ELF-1 (cell line): Measurements from ENCODE around the gene FRMD4A.
A peak's percentile ranks its signal among the peaks of the same experiment; 100 is the strongest.
"Not testable (repeated sequence)": the region's sequence is repeated elsewhere in the genome, so short reads cannot be mapped to it uniquely, and the experiment has no call there.

ENCODE experiments used
- DNase-seq: peaks from one replicate; pipeline ENCODE4 v3.0.0-alpha.2; 2016; ENCODE audit warnings: low read depth, low spot score

The FRMD4A gene

DNA sequence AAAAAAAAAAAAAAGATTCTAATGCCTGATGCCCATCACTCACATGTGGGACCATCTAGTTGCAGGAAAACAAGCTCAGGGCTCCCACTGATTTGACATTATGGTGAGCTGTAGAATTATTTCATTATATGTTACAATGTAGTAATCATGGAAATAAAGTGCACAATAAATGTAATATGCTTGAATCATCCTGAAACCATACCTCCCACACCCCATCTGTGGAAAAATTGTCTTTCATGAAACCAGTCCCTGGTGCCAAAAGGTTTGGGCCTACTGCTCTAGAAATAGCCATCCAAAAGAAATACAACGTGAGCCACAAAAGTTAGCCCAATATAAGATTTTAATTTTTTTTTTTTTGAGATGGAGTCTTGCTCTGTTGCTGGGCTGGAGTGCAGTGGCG lies 478.8 kb downstream of the FRMD4A start:
- DNase-seq: no peak

DNA sequence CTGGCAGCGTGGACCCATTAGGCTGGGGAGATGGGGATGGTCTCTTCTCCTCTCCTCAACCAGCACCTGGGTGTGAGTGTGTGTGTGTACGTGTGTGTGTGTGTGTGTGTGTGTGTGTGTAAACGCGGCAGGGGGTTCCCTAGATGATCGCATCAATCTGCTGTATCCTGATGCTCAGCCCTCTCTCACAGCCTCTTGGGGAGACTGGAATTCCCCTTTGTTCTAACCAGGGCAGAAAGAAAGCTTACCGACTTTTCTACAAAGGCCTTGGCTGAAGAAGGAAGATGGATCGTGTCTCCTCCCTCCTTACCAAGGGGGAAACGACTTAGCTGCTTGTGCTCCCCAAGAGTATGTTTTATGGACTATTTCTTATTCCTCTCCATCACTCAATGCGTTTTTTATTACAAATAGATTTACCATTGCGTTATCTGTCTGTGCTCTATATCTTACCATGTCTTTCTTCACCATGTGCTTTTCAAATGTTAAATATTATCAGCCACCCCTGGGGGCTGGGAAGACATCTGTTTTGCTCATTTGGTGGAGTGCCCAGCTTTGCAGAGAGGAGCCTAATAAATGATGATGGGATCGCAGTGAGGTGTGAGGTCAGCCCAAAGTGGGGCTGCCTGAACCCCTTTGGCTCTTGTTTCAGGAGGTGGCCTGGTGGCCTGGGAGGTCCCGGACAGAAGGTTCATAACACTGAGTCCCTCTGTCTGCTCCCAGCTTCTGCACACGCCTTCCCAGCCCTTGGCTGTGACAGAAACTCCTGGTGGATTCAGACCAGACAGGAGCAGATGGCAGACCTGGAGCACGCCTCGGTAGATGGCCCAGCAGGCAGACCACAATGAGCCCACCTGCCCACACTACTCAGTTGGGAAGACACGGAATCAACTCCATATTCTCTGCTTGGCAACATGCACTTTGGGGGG lies 481.9 kb downstream of the FRMD4A start:
- DNase-seq: no peak

DNA sequence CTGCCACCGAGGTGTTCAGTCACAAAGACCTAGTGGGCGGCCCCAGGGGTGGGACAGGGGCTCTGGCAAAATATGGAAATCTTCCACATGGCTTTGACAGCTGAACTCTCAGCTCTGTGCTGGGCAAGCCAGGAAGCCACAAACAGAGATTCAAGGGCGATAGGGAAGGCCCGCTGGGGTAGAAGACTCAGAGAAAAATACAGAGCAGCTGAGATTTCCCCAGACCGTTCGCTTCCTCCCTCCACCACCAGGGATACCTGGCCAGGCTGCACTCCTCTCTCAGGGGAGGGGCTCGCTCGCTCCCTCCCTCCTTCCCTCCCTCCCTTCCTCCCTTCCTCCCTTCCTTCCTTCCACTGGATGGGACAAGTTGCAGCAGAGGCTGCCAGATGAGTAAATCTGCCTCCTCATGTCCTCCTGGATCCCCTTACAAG lies 483.5 kb downstream of the FRMD4A start:
- DNase-seq: peak; percentile 62

DNA sequence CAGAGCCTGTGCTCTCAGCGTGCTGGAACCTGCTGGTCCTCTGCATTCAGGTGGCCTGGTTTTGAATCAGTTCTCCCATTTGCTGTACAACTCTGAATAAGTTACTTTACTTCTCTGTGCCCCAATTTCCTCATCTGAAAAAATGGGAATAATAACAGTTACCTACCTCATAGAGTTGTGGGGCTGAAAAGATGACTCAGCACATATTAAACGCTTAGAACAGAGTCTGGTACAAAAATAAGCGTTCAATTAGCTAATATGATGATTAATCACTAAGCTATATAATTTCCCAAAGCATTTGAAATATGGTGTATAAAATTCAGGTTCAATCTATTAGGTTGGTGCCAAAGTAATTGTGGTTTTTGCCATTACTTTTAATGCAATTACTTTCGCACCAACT lies 484.8 kb downstream of the FRMD4A start:
- no peak for DNase-seq

DNA sequence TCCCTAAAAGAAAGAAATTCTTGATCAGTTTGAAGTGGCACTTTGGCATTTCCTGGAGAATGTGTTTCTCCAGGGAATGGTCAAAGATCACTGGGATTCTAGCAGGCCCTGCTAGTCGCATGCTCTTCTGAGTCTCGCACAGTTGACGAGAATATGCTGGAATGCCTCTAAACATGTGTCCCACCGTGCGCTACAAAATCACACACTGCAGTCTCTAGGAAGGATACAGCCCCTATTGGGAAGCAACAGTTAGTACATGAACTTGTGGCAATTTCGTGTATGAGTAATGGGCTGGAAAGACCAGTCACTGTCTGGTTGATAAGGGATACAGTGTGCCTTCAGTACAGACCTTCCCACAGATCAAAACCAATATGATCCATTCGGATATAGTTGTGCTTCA lies 486.1 kb downstream of the FRMD4A start:
- no peak for DNase-seq

DNA sequence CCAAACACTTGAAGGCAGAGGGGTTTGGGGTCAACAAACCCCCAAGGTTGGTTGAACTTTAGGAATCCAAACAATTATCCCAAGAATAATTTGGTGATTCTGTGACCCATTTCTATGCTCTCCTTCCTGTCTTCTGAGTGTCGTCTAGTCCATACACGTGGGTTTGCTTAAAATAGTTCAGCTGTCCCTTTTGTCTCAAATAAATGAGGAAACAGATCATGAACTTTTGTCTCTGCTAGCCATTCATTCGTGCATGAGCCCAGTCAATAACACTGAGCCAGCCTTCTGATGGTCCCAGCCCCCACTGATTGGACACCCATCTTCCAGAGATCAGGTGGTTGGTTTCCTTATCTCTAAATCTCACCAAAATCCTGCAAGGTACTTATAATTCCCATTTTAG lies 488.6 kb downstream of the FRMD4A start:
- no peak for DNase-seq

DNA sequence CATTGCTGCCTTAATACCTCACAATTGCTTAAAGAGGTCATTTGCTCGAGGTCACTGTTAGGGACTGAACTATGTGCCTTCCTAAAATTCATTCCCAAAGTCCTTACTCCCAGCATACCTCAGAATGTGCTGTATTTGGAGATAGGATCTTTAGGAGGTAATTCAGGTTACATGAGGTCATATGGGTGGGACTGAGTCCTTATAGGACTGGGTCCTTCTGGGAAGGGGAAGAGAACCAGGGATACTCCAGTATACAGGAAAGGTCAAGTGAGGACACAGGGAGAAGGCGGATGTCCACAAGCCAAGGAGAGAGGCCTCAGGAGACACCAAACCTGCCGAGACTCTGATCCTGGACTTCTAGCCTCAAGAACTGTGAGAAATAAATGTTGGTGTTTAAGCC lies 490.7 kb downstream of the FRMD4A start:
- no peak for DNase-seq

DNA sequence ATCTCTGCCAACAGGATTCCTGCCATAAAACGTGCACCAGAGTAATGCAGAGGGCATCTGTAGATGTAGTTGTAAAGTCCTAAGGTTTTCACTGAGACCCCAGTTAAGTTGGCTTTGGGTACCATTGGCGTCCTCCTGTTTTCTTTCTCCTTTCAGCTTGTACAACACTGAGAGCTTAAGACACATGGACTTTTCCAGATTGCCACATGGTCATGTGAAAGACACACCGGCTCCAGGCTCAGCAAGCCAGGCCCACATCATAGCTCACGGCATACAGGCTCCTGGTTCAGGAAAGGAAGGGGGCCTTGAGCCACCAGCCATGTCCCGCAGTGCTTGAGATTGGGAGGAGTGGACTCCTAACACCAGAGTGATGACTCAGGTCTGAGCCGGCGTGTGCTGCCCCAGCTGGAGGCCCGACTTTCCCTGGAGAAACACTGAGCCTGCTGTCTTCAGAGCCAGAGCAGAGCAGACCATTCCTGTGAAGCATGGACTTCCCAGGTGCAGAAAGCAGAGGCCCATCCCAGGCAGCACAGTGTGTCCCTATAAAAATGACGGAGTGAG lies 491.2 kb downstream of the FRMD4A start:
- DNase-seq: peak; percentile 85

DNA sequence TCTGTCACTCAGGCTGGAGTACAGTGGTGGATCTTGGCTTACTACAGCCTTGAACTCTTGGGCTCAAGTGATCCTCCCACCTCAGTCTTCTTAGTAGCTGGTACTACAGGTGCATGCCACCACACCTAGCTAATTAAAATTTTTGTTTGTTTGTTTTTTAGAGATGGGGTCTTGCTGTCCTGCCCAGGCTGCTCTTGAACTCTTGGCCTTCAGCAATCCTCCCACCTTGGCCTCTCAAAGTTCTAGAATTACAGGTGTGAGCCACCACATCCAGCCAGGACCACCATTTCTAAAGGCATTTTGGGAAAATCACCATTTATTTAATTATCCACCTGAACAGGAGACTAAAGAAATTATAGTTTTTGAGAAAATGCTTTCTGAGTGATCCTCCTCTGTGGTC lies 491.7 kb downstream of the FRMD4A start:
- no peak for DNase-seq

DNA sequence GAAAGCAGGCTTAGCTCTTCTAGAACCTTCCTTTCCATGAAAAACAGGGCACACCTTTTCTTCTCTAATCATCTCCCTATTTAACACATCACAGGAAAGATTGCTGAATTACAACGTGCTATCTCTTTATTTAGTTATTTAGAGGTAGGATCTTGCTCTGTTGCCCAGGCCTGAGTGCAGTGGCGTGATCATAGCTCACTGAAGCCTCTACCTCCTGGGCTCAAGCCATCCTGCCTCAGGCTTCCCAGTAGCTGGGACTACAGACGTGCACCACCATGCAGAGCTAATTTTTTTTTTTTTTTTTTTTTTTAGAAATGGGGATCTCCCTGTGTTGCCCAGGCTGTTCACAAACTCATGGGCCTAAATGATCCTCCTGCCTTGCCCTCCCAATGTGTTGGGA lies 492.8 kb downstream of the FRMD4A start:
- no peak for DNase-seq

DNA sequence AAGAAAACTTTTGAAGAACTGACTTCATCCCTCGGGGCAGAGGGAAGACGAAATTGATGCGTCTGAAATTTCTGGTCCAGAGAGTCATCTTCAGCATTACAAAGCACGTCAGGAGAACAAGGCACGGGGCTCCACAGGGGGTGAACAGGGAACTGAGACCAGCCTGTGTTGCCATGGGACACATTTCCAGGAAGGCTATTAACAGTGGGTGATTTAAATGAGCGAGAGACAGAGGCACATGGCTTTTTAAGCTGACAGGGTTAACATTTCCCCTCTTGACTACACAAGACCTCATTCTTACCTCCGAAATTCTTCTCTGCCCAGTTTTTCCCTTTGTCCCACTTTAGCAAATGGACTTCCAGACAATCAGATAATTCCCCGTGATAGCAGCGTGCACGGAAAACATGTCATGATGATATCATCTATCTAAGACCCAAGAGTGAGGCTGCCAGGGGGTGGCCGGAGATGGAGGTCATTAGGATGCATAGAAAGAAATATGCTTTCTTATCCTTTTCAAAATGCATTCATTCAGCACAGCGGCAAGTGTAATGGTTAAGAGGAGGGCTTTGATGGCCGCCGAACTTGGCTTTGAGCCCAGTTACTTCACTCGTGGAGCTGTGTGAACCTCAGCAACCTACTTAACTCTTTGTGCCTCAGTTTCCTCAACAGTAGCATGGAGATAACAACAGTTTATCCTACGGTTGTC lies 496.0 kb downstream of the FRMD4A start:
- peak; percentile 68 for DNase-seq

DNA sequence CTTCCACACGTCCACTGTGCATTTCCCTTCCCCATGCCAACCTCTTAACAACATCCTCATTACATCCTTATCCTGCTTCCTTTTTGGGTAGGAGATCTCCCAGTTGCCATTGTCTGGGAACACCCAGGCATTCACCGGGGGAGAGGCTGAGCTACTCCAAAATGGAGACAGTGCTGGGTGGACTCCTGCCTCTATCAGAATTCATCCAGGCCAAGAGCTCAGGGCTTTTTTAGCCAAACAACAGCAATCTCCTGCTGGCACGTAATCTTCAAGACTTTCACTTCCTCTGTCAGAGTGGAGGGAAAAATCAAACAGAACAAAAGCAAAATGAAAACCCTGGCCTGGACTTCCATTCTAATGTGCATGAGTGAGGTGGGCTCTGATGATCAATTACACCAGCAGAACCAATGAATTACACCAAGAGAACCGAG lies 499.0 kb downstream of the FRMD4A start:
- no peak for DNase-seq

DNA sequence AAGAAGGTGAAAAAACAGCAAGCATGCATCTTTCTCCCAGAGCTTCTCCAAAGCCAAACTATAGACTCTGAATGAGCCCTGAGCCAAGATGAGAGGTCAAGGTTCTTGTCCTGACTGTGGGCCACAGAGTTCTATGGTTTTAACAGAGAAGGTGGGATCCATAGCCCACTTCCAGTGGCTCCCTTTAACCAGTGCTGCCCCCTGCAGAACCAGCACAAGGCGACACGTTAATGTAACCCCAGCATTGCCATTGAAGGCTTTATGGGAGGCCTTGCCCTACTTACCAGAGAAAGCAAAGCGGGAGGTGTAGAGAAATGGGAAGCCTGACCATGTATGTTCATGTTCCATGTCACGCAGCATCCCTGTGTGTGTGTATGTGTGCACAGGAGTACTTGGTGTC lies 500.3 kb downstream of the FRMD4A start:
- no peak for DNase-seq

DNA sequence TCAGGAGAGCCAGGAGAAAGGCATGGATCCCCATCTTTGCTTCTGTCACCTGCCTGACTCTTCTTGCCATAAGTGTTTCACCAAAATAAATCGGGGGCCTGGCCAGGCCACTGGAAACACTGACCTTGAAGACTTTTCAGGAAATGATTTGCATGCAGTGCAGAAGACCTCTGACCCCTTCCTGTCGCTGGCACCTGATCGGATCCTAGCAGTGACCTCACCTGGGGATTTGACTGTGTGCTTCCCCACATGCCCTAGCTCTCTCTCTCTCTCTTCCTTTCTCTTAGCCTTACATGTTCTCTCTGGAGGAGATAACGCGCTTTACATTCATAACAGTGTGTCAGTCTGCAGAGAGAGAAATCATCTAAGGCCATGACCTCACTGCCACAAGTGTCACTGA lies 500.9 kb downstream of the FRMD4A start:
- no peak for DNase-seq

DNA sequence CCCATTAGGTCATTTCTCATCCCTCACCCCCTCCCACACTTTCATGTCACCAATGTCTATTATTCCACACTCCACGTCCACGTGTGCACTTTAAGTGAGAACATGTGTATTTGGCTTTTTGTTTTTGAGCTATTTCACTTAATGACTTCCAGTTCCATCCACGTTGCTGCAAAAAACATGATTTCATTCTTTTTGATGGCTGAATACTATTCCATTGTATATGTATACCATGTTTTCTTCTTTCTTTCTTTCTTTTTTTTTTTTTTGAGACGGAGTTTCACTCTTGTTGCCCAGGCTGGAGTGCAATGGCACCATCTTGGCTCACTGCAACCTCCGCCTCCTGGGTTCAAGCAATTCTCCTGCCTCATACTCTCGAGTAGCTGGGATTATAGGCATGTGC lies 502.4 kb downstream of the FRMD4A start:
- DNase-seq: not testable (repeated sequence)

DNA sequence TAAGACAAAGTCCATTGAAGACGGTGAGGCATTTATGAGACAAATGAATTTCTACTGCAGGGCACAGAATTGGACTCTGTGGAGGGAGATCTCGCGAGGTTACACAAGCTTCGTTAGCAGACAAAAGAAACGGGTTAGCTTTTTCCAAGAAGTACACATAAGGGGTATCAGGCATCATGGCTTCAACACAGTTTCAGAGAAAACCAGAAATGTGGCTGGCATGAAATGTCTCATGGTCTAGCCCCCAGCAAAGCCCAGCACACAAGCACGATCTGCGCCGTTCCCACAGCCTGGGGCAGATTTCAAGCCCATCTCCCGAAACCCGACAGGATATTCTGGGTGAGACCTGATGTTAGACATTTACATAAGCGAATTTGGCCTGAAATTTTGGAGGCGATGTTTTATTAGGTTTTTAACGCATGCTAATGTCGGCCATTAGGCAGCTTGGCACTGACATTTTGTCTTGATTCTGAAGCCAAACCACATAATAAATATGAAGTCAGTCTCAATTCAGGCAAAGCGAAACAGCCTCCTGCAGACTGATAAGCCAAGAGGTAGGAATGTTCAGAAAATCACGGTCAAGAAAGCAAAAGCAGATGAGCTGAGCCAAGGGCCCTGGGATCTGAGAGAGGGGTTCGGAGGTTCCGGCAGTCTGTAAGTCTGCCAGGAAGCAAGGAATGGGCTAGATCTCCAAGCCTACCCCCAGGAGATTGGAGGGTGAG lies 503.5 kb downstream of the FRMD4A start:
- no peak for DNase-seq

DNA sequence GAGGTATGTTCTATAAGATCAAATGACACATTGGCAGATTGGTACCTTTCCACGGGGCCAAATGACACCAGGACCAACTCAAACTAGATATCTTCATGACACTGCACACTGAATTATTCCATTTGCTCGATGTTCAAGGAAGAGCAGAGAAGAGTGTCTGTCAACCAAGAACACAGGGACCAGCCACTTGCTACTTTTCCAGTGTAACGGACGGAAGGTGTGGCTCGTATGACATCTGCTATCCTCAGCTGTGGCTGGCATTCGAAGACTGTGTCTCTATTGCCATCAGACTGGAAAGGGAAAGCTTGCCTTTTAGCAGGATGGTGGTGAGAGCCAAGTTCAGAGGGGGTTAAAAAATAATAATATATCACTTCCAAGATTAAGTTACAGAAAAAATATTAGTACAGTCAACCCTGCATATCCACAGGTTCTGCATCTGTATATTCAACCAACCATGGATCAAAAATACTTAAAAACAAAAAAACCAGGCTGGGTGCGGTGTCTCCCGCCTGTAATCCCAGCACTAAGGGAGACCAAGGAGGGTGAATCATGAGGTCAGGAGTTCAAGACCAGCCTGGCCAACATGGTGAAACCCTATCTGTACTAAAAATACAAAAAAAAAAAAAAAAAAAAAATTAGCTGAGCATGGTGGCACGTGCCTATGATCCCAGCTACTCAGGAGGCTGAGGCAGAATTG lies 506.9 kb downstream of the FRMD4A start:
- DNase-seq: no peak

DNA sequence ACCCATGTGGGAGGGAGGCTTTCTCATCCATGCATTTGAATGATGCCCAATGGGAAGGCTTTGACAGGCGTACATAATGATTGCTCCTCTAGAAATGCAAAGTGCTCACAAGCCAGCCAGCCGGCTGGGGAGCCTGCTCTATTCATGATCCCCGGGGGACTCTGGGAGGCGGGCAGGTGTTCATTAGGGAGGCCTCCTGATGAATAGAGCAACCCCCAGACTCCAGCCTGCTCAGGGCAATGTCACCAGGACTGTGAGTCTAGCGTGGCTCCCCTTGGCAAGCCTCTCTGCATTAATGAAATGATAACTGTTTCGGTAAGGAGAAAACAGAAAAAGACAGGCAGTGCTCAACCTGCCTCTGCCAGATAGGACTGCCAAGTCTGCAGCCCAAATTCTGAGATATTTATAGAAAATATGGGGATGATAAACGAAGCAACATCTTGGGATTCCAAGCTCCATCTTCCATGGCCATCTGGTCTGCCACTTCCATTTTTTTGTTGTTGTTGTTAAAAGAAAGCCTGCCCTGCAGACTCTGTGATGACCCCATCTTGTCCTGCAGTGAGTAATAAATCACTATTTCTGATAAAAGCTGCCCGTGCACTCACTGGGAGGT lies 507.5 kb downstream of the FRMD4A start:
- DNase-seq: no peak

DNA sequence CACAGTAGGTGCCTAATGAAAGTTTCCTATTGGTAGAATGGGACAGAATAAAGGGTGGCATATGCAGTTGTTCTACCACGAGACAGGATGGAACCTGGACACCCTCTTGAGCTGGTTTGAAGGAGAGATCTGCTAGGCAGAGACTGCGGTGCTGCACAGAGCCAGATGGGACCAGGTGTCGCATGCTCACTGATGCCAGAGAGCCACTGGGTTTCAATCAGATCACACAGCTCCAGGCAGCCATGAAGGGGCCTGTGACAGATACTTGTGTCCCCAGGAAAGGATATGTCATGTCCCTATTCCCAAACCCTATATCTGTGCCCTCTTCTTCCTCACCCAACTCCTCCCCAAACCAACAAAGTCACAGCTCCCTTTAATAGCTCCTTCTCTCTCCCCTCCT lies 508.2 kb downstream of the FRMD4A start:
- no peak for DNase-seq

DNA sequence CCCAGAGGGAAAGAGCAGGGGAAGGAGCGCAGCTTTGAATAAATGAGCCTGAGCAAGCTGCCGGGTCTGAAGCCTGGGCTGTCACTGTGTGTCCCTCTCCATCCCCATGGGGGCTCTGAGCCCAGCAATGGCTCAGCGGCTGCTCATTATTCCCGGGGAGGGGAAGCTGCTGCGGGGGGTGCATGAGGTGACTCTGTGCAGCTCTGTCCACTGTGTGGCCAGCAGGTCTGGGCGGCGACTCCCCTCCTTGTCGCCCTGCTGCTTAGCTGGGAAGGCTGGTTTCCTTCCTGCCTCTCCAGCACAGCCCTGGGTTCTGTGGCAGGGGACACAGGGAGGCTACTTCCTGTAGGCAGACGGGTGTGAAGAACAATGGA lies 509.8 kb downstream of the FRMD4A start:
- no peak for DNase-seq
